Stimulated activated CD8-positive, alpha-beta memory T cell treated with anti-CD3 and anti-CD28 coated beads, Interleukin-2, amount 100 ng/mL, for 48 hours (primary cell): ENCODE measurements around the gene AOAH.
"Not testable (repeated sequence)": the region's sequence is repeated elsewhere in the genome, so short reads cannot be mapped to it uniquely, and the experiment has no call there.

ENCODE experiments used
- DNase-seq, 2 donors: peaks; one replicate each; pipeline ENCODE4 v3.0.0-alpha.2; 2020; ENCODE audit warnings: low read depth in 2 of 2

AOAH gene

DNA sequence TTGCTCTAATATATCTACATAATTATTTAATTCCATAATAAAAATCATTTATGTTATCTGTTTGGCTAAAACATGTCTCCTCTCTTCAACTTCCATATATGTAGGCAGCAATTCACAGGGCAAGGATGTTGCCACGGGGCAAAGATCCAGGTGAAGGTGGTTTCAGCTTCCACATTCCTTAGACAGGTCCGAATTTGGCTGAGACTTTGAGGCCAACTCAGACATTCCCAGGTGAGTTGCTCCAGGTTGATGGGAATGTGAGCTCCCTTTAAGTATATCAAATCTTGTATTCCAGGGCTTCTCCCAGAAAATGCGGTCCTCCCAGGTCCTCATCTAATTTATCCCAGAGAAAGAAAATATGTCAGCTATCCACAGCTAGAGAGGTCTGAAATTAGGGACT lies 15.1 kb upstream of the AOAH start:
- no peak for DNase-seq

DNA sequence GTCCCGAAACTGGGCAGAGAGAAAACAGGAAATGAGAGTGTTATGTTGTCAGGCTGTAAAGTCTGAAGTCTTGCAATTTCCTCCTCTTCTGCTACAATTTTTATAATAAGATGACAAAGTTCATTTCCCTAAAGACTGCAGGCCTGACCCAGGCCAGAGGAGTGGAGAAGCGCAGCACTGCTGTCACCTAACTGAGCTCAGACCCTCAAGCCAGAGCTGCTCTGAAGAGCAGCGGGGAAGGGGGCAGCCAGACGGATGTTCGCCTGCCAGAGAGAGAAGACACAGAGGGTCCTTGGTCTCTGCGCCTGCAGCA lies 12.6 kb upstream of the AOAH start:
- no peak for DNase-seq

DNA sequence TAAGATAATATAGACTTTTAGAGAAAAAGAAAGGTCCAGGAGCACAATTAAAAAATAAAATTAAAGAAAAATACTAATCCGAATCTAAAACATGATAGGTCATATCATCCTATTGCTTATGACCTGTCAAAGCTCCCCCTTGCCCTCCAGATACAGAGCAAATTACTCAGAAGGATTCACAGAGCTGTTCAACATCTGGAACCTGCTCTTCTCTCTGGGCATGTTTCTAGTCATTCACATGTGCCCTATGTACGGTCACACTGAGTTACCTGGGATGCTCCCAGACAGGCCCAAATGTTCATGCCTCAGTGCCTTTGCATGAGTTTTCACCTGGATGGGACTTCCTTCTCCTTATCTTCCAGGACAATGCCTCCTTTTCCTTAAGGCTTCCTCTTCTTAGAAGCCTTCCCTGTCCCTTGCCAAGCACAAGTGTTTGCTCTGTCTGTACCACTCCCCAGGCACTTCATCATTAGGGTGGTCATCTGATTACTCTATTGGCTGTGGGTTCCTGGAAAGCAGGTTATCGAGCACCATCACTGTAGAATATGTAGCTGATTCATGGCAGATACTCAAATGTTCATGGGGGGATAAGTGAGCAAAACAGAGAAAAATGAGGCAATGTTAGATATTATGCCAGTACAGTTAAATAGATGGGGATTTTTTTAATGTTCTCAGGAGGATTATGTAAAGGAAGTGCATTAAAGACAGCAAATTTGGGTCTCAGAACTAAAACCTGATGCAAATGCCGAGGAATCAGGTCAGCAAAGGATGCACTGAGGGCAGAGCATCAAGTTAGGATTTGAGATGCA lies 12.0 kb upstream of the AOAH start:
- DNase-seq = no peak

GRCh38 chr7:36735172-36735571 lies 10.9 kb upstream of the AOAH start:
- DNase-seq = no peak

- no peak for DNase-seq
Observed at GRCh38 chr7:36734731-36735130, 10.4 kb upstream of the AOAH start.

GRCh38 chr7:36733411-36733810 lies 9.1 kb upstream of the AOAH start:
- no peak for DNase-seq

DNA sequence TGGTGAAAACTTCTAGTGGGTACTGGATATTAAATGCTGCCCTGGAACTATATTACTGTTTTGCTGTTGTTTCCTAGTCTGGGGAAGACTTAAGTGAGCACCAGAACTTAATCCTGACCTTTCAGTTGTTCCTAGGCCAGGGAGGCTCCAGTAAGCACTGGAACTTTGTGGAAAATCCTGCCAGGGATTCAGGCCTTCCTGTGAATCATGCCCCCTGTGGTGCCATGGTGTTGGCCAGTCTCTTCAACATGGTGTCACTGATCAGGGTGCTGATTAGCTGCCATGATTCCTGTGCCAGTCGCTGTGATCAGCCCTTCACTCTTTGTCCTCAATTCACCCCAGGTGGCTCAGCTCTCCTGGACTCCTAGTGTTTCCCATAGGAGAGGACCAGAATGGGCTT lies 8.5 kb upstream of the AOAH start:
- no peak for DNase-seq

DNA sequence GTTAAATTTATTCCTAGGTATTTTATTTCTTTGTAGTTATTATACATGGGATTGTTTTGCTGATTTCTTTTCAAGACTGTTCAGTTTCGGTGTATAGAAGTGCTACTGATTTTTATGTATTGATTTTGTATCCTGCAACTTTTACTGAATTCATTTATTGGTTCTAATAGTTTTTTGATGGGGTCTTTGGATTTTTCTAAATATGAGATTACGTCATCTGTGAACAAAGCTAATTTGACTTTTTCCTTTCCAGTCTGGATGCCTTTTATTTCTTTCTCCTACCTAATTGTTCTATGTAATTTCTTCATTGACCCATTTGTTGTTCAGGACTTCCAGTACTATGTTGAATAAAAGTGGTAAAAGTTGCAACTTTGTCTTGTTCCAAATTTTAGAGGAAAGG lies 5.8 kb upstream of the AOAH start:
- DNase-seq = no peak

DNA sequence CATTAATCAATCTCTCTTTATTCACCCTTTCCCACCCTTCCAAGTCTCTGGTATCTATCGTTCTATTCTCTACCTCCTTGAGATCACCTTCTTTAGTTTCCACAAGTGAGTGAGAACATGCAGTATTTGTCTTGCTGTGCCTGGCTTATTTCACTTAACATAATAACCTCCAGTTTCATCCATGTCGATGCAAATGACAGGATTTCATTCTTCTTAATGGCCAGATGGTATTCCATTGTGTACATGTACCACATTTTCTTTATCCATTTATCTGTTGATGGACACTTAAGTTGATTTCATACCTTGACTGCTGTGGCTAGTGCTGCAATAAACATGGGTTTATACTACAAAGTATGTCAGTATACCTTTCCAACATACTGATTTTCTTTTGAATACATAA lies 3.8 kb upstream of the AOAH start:
- no peak for DNase-seq

DNA sequence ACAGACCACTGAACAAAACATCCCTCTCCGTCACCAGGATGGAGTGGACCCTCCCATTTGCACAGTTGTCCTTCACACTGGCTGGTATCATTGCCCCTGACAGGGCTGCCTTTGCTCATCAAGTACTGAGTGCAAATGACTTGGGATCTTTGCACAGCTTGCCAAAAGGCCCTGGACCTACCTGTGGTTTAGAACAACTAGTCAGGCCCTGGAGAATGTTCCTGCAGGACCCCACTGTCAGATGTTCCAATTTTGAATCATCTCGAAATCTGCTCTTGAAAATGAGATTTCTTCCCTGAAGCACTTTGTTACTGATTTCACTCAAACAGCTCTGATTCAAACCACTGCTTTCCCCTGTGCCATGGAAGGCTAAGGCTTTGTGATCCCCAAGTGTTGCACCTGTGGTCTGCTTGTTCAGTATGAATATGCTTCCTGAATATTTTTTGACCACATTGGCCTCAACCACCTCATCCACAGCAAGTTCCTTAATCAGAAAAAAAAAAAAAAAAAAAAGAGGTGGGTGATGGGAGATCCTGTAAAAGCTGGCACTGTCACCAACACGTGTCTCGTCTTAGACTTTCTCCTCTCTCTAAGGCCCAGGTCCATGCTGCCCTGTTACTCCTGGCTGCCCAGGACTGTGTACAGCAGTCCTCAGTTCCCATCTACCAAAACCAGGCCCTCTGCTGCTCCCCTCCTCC lies 2.7 kb upstream of the AOAH start:
- no peak for DNase-seq

DNA sequence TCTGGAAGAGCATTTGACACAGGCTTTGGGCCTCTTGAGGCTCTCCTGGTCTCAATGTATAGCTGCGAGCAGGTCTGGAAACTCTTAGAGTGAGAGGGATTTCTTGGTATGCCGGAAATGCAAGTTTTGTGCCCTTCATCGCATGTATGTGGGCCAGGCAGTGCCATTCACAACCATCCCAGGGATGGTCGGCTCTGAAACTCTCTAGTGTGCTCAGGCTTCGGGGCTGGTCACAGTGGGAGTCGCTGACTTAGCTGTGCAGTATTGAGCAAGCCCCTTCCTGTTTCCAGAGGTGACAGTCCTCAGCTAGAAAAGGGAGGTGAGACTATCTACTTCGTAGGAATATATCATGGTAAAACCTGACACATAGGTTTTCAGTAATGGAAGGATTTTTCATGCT lies 2.0 kb upstream of the AOAH start:
- no peak for DNase-seq

- DNase-seq = no peak
Observed at GRCh38 chr7:36724996-36725395, 702 bp upstream of the AOAH start.

- no peak for DNase-seq
Observed at GRCh38 chr7:36723291-36723690, 1.0 kb downstream of the AOAH start.

DNA sequence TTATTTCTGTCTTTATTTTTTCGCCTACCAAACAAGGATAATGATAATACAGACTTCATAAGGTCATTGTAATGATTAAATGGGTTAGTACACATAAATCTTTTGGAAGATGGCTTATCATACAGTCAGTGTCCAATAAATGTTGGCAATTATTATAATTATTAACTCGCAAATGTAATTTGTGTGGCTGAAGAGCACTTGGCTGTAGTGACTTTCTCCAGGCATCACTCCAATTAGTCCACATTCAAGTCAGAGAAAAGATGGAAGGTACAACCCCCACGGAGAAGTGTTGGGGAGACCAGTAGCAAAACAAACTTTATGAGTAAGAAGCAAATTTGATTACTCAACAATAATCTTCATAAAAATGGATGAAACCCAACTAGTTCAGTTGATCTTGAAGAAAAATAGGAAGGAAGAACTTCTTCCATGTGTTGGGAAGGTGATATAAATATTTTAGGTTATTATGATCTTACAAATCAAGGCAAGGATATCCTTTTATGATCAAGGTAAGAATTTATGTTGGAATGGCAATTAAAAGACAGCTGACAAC lies 5.1 kb downstream of the AOAH start:
- no peak for DNase-seq

DNA sequence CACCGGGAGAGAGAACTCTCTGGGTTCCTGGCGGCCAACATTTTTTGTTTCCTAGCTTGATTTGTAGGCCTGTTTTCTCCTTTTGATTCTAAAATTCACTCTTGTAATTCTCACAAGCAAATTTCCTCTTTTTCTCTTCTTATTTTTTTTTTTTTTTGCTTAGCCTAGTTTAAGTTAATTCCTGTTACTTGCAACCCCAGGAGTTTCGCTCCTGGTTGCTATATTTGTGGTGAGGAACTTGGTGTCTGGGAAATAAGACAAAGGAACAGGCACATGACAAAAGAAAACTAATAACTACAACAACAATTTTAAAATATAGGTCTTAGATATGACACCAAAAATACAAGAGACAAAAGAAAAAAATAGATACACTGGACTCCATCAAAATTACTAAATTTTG lies 6.7 kb downstream of the AOAH start:
- no peak for DNase-seq

DNA sequence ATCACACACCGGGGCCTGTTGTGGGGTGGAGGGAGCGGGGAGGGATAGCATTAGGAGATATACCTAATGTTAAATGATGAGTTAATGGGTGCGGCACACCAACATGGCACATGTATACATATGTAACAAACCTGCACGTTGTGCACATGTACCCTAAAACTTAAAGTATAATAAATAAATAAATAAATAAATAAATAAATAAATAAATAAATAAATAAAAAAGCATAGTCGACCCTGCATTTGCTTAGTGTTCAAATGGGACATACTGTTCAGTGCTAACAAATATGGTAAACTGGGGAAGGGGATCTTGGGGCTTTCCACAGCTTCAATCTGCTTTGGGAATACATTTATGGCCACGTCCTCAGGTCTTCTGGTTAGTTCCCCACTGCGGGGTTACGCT lies 7.5 kb downstream of the AOAH start:
- not testable (repeated sequence) for DNase-seq

GRCh38 chr7:36712015-36712414 lies 12.3 kb downstream of the AOAH start:
- DNase-seq = no peak

DNA sequence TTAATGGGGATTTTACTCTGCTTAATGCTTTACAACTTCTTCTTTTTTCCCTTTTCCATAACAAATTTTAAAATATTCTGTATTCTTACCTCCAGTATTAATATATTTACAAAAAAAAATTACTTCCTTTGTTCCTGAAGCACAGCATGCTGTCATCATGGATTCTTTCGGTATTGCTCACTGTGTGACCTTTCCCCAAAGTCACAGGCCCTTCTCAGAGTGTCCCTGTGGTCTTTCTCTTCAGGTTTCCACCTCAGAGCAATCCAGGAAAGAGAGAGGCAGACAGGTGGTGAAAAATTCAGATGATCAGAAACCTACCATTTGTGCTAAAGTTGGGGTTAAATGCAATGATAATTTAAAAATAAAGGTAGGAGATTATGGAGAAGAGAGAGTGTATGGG lies 13.0 kb downstream of the AOAH start:
- DNase-seq = no peak

GRCh38 chr7:36710186-36710791 lies 14.0 kb downstream of the AOAH start:
- DNase-seq = no peak

GRCh38 chr7:36708767-36709166 lies 15.5 kb downstream of the AOAH start:
- DNase-seq = no peak

GRCh38 chr7:36707898-36708297 lies 16.4 kb downstream of the AOAH start:
- no peak for DNase-seq

- no peak for DNase-seq
Observed at GRCh38 chr7:36707465-36707864, 16.8 kb downstream of the AOAH start.

GRCh38 chr7:36703860-36704259 lies 20.4 kb downstream of the AOAH start:
- DNase-seq = not testable (repeated sequence)
